GM21737 (cell line): ENCODE results near the gene HNRNPL.

Source experiments
- ATAC-seq: cut with Tn5 transposase; IDR thresholded peaks from one replicate; pipeline ENCODE4 v1.9.1; 2021; ENCODE audit warnings: mild to moderate bottlenecking, moderate library complexity; ENCODE audit not compliant: unreplicated experiment

Gene HNRNPL

GRCh38 chr19:38845374-38846024, 4.3 kb downstream of the HNRNPL start:
- ATAC-seq, result no peak

DNA sequence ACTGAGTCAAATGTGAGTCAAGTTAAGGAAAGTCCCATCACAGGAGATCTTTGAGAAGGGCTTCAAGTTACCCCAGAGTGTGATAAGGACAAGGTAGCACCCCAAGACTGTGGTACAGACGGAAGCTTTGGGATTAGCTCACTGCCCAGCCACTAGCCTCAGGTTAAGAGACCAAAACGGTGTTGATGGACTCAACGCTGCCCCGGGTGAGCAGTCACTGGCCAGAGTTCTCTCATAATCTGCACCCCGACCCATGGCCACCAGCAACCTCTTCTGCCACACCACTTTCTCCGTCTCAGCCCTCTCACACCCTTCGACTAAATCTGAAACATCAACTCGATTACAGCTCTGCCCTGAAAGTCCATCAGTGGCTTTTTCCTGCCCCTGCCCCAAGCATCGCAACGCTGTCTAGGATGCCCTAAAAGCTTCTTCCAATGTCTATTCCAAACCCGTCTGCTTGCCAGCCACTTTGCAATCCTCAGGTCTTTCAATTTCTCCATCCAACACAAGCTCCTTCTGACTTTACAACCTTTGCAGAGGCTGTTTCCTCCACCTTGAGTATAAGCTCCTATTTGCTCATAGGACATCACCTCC, 5.6 kb downstream of the HNRNPL start:
- ATAC-seq, result no peak

- no peak for ATAC-seq
Measured at GRCh38 chr19:38843175-38843758, 6.5 kb downstream of the HNRNPL start.

DNA sequence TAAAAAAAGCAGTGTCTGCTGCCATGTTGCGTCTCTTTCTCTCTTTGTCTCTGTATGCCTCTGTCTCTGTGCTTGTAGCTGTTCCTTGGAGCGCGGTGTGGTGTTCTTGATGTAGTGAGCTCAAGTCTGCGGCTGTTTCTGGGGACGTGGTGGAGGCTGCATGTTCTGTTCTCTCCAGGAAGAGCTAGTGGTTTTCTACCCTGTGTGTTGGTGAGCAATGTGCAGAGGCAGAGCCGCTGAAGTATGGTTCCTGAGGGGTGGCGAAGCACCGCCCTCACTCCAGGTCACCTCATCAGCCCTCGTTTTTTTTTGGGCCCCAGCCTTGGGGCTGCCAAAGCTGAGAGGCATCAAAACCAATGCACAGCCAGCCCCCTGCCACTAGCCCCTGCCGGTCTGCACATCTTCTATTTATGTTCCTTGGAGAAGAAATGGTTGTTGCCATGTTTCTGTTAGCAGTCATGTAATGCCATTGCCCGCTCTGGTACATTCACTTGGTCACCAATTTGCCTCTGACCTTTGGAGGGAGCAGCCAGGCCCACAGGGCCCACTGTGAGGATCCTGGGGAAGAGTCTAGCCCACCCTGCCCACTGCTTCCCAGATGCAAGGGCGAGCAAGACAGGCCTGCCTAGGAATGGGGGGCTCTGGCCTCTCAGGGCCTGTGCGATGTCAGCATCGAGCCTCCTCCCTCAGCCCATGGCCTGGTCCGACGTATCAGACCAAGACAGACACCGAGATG, 7.2 kb downstream of the HNRNPL start:
- no peak for ATAC-seq

GRCh38 chr19:38841787-38842438, 7.9 kb downstream of the HNRNPL start:
- no peak for ATAC-seq

GRCh38 chr19:38841180-38841766, 8.5 kb downstream of the HNRNPL start:
- ATAC-seq, result no peak

GRCh38 chr19:38840583-38840968, 9.2 kb downstream of the HNRNPL start:
- ATAC-seq, result no peak

- ATAC-seq, result no peak
Measured at GRCh38 chr19:38839816-38840582, 9.8 kb downstream of the HNRNPL start.

- no peak for ATAC-seq
Measured at GRCh38 chr19:38838986-38839761, 10.6 kb downstream of the HNRNPL start.

- ATAC-seq, result no peak
Measured at GRCh38 chr19:38838208-38838985, 11.4 kb downstream of the HNRNPL start.

GRCh38 chr19:38837656-38838121, 12.1 kb downstream of the HNRNPL start:
- ATAC-seq, result no peak

DNA sequence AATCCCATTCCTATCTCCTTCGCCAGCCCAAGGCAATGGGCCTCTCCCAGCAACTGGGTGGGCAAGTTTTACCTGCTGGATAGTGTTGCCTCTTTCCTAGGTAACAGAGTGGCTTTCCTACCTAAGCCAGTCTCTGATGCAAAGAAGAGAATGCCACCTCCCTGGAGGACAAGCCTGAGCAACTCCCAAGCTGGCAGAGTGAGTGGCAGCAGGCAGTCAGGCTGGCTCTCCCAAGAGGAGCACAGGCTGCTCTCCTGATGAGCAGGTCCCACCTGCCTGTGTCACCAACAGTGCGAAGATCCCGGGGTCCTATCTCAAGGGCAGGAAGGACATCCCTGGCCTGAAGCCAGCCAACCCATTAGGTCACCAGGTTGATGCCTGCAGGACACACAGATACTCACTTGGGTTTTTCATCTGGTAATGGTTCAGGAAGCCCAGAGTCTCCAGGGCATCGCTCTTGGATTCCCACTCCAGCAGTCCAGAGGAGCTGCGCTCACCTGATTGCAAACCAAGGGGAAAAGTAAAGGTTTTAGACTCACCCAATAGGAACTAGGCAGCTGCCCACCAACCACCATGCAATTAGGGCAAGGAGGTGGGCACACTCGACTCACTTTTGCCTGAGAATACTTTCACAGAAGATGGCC, 12.7 kb downstream of the HNRNPL start:
- ATAC-seq, result no peak

DNA sequence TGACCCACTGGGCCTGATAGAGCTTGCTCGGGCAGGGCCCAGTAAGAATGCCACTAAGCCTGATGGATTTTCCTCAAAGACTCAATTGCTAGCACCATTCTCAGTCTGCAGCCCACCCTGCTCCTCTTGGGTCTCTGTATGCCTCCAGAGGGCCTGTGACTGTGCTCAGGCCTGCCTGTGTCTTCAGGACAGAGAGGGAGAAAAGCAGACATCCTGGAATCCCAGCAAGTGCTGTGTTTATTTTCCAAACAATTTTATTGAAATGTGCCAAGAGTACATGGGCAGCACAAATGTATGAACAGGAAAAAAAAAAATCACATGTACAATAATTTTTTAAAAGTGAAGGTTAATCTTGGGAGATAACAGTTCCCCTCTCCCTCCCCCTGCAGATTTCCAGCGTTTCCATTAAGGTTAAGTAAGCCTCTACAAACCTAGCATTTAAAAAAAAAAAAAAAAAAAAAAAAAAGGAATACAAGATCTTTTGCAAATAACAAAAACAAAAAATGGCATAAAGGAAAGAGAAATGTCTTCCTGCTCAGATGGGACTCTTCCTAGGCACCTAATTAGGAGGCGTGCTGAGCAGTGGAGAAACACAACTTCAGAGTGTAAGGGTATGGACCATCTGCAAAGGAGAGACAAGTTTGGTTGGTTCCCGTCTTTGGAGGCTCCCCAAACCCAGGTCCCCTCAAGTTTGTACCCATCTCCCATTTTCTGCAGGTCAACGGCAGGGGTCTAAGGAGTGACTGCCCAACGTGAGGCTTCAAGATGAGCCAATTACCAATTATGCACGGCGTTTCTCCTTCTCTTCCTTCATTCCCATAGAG, 13.4 kb downstream of the HNRNPL start:
- no peak for ATAC-seq

DNA sequence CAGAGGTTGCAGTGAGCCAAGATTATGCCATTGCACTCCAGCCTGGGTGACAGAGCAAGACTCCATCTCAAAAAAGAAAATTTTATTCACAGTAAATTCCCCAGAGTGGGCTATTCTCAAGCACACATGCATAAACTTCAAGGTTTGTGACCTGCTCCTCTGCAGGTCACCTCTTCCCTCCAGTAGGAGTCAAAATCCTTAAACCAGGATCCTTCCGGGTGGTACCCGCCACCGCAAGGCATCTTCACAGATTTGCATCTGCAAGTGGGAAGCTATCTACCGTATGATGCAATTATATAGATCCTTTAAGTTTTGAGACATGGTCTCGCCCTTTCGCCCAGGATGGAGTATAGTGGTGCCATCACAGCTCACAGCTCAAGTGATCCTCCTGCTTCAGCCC, 15.2 kb downstream of the HNRNPL start:
- ATAC-seq, result no peak

GRCh38 chr19:38834104-38834490, 15.7 kb downstream of the HNRNPL start:
- no peak for ATAC-seq

GRCh38 chr19:38833092-38833425, 16.7 kb downstream of the HNRNPL start:
- ATAC-seq, result no peak

GRCh38 chr19:38831142-38831605, 18.6 kb downstream of the HNRNPL start:
- peak; percentile 42 for ATAC-seq
